GM10847 (cell line): ENCODE data around the gene NFATC2.

ENCODE experiments used
- POLR2A ChIP-seq: IDR thresholded peaks from 2 replicates; pipeline ENCODE4 v1.6.1; 2011; ENCODE audit not compliant: insufficient read length; ENCODE audit errors: extremely low read depth

The NFATC2 gene

GRCh38 chr20:51434026-51434425, 108.5 kb downstream of the NFATC2 start:
- TF ChIP-seq POLR2A: no peak

- TF ChIP-seq POLR2A: no peak
Measured at GRCh38 chr20:51432875-51433274, 109.6 kb downstream of the NFATC2 start.

- no peak for TF ChIP-seq POLR2A
Measured at GRCh38 chr20:51432251-51432784, 110.2 kb downstream of the NFATC2 start.

- TF ChIP-seq POLR2A: no peak
Measured at GRCh38 chr20:51431321-51431720, 111.2 kb downstream of the NFATC2 start.

GRCh38 chr20:51430198-51430950, 112.1 kb downstream of the NFATC2 start:
- TF ChIP-seq POLR2A: no peak

- no peak for TF ChIP-seq POLR2A
Measured at GRCh38 chr20:51429696-51430095, 112.8 kb downstream of the NFATC2 start.

- TF ChIP-seq POLR2A: no peak
Measured at GRCh38 chr20:51429144-51429482, 113.4 kb downstream of the NFATC2 start.

- TF ChIP-seq POLR2A: no peak
Measured at GRCh38 chr20:51428401-51429143, 113.9 kb downstream of the NFATC2 start.

- TF ChIP-seq POLR2A: no peak
Measured at GRCh38 chr20:51427651-51428291, 114.7 kb downstream of the NFATC2 start.

- no peak for TF ChIP-seq POLR2A
Measured at GRCh38 chr20:51426718-51427650, 115.5 kb downstream of the NFATC2 start.

GRCh38 chr20:51425347-51426106, 117.0 kb downstream of the NFATC2 start:
- TF ChIP-seq POLR2A: no peak

- no peak for TF ChIP-seq POLR2A
Measured at GRCh38 chr20:51424270-51425117, 118.0 kb downstream of the NFATC2 start.

GRCh38 chr20:51423810-51424209, 118.7 kb downstream of the NFATC2 start:
- no peak for TF ChIP-seq POLR2A
